Calu3 (cell line): ENCODE data around the gene MGAT5. TPM values are rescaled to one million over a fixed set of nuclear protein-coding genes. Genes with fewer than 3 reads are reported as not detected.

Experiments
- BruUV-seq: library from RNA; stranded (reverse); fragments of 400-500 nt; replicated peaks from 2 replicates; lab custom pipeline; 2021; lab: Mats Ljungman, UMichigan
- CTCF ChIA-PET: fragments of 300-600 bp; sonication (Branson Sonifier 250); formaldehyde crosslinking; loops from one replicate; lab custom pipeline; 2022; ENCODE audit warnings: antibody characterized with exemption; lab: Charles Lee
- DNase-seq: peaks from one replicate; pipeline ENCODE4 v3.0.0; 2022
- H3K27ac Mint-ChIP-seq: one replicate; pipeline ENCODE4 v1.8.0; 2022; ENCODE audit warnings: mixed read lengths; ENCODE audit not compliant: unreplicated experiment
- H3K27me3 Mint-ChIP-seq: one replicate; pipeline ENCODE4 v1.8.0; 2022; ENCODE audit warnings: mixed read lengths; ENCODE audit not compliant: unreplicated experiment
- H3K36me3 Mint-ChIP-seq: one replicate; pipeline ENCODE4 v1.8.0; 2022; ENCODE audit warnings: mild to moderate bottlenecking, moderate library complexity, mixed read lengths; ENCODE audit not compliant: insufficient read depth, unreplicated experiment
- H3K4me1 Mint-ChIP-seq: one replicate; pipeline ENCODE4 v1.8.0; 2022; ENCODE audit warnings: mild to moderate bottlenecking, low read depth, mixed read lengths; ENCODE audit not compliant: unreplicated experiment
- H3K4me3 Mint-ChIP-seq: one replicate; pipeline ENCODE4 v1.8.0; 2022; ENCODE audit warnings: mild to moderate bottlenecking, low read depth, moderate library complexity, mixed read lengths; ENCODE audit not compliant: unreplicated experiment
- H3K9me3 Mint-ChIP-seq: one replicate; pipeline ENCODE4 v1.8.0; 2022; ENCODE audit warnings: low read depth, mixed read lengths; ENCODE audit not compliant: unreplicated experiment
- CTCF ChIP-seq: fragments of 200-600 bp; IDR thresholded peaks from one replicate; pipeline ENCODE4 v1.8.0; 2022; ENCODE audit warnings: antibody characterized with exemption; ENCODE audit not compliant: unreplicated experiment
- intact Hi-C: fragments of 100-400 bp; cut with micrococcal nuclease; formaldehyde crosslinking; loops from one replicate; pipeline ENCODE4 v1.10.0; 2022; ENCODE audit not compliant: unreplicated experiment
- total RNA-seq: library from RNA; stranded (reverse); gene quantifications from 2 replicates; pipeline ENCODE4 v1.2.3, GENCODE V29; 2022

MGAT5 gene
- total RNA-seq, 1 experiment from 2014 or later: 129 TPM

GRCh38 chr2:134301099-134301927 lies 47.4 kb downstream of the MGAT5 start:
- intact Hi-C loops: no loop called here
- CTCF ChIA-PET: interaction anchor here (1.2 kb wide), 1 partner anchor 91 kb away, joined by 3 read pairs; no protein-coding TSS in a partner anchor
- TF ChIP-seq CTCF: no peak
- Mint-ChIP-seq H3K36me3 (no peaks in the 10 kb centered on the region), H3K27ac (no peak overlapping the region), H3K4me3 (no peak overlapping the region), H3K27me3 (no peaks in the 10 kb centered on the region), H3K9me3 (no peaks in the 10 kb centered on the region), H3K4me1 (peaks cover 31% of the 10 kb centered on the region)
- no TSS peak for BruUV-seq
- DNase-seq: no peak

GRCh38 chr2:134301928-134302260 lies 48.0 kb downstream of the MGAT5 start:
- H3K4me1 Mint-ChIP-seq: peaks cover 31% of the 10 kb centered on the region
- no peaks in the 10 kb centered on the region for H3K27me3 Mint-ChIP-seq
- DNase-seq: no peak
- intact Hi-C loops: no loop called here
- H3K4me3 Mint-ChIP-seq: no peak overlapping the region
- CTCF ChIA-PET: interaction anchor here (1.2 kb wide), 1 partner anchor 90 kb away, joined by 3 read pairs; no protein-coding TSS in a partner anchor
- no TSS peak for BruUV-seq
- H3K36me3 Mint-ChIP-seq: no peaks in the 10 kb centered on the region
- no peaks in the 10 kb centered on the region for H3K9me3 Mint-ChIP-seq
- no peak for TF ChIP-seq CTCF
- H3K27ac Mint-ChIP-seq: no peak overlapping the region

GRCh38 chr2:134304394-134305108 lies 50.7 kb downstream of the MGAT5 start:
- DNase-seq: no peak
- BruUV-seq: no TSS peak
- CTCF ChIA-PET: no interaction called here
- Mint-ChIP-seq H3K27me3 (no peaks in the 10 kb centered on the region), H3K4me1 (peaks cover 31% of the 10 kb centered on the region), H3K9me3 (peaks cover 4% of the 10 kb centered on the region), H3K27ac (no peak overlapping the region), H3K36me3 (no peaks in the 10 kb centered on the region), H3K4me3 (no peak overlapping the region)
- intact Hi-C loops: no loop called here
- no peak for TF ChIP-seq CTCF

GRCh38 chr2:134305109-134305491 lies 51.2 kb downstream of the MGAT5 start:
- Mint-ChIP-seq H3K27ac (no peak overlapping the region), H3K27me3 (no peaks in the 10 kb centered on the region), H3K4me3 (no peak overlapping the region), H3K36me3 (no peaks in the 10 kb centered on the region), H3K9me3 (peaks cover 4% of the 10 kb centered on the region), H3K4me1 (peaks cover 27% of the 10 kb centered on the region)
- no peak for DNase-seq
- CTCF ChIA-PET: no interaction called here
- BruUV-seq: no TSS peak
- no peak for TF ChIP-seq CTCF
- intact Hi-C loops: no loop called here
